ENCODE measurements around the gene FAM13B.

The FAM13B gene

GRCh38 chr5:137923856-137924255 is 109.0 kb downstream of the FAM13B start:
- no peak overlapping the region for H3K4me3 ChIP-seq (ENCODE audit: low read length)
- no peak for DNase-seq (ENCODE audit: low read depth)
- TF ChIP-seq CTCF (IDR thresholded peaks at IDR 0.05; ENCODE audit: insufficient read depth, low read depth, low read length, missing control alignments) = no peak

DNA sequence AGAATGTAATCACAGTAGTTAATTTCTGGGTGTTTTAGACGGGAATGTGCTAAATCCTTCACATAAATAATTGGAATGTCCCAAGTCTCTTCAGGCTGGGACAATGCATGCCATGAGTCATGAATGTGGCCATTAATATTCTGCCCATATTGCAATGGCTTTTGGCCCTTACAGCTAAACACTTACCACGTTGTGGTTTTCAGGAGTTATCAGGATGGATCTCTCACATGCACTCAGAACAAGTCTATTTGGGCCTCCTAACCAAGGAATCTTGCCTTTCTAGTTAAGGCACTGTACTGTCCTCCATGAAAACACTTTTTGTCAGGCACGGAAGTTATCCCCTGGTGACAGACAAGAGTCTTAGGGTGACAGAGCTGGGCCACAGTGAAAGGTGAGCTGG is 110.9 kb downstream of the FAM13B start:
- peak; percentile 12 for DNase-seq (ENCODE audit: low read depth)

DNA sequence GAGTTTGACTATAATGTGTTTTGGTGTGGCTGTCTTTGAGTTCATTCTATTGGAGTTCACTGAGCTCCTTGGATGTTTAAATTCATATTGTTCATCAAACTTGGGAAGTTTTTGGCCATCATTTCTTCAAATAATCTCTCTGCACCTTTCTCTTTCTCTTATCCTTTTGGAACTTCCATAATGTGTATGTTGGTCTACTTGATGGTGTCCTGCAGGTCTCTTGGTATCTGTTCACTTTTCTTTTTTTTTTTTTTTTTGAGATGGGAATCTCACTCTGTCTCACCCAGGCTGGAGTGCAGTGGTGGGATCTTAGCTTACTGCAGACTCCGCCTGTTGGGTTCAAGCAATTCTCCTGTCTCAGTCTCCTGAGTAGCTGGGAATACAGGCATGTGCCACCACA is 116.0 kb downstream of the FAM13B start:
- DNase-seq (ENCODE audit: low read depth) = no peak
- no peak overlapping the region for H3K4me3 ChIP-seq (ENCODE audit: low read length)
- TF ChIP-seq CTCF (IDR thresholded peaks at IDR 0.05; ENCODE audit: insufficient read depth, low read depth, low read length, missing control alignments) = no peak

More for the DNA sequence above, 110.9 kb downstream of the FAM13B start:
- H3K4me3 ChIP-seq (ENCODE audit: low read length) = no peak overlapping the region
- no peak for TF ChIP-seq CTCF (IDR thresholded peaks at IDR 0.05; ENCODE audit: insufficient read depth, low read depth, low read length, missing control alignments)

DNA sequence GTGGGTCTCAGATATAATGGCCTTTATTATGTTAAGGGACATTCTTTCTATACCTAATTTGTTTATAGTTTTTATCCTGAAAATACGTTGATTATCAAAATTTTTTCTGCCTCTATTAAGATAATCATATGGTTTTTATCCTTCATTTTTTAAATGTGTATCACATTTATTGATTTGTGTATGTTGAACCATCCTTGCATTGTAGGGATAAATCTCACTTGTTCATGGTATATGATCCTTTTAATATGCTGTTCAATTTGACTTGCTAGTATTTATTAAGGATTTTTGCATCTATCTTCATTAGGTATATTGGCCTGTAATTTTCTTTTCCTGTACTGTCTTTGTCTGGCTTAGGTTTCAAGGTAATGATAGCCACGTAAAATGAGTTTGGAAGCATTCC is 118.1 kb downstream of the FAM13B start:
- no peak for TF ChIP-seq CTCF (IDR thresholded peaks at IDR 0.05; ENCODE audit: insufficient read depth, low read depth, low read length, missing control alignments)
- no peak overlapping the region for H3K4me3 ChIP-seq (ENCODE audit: low read length)
- no peak for DNase-seq (ENCODE audit: low read depth)

- DNase-seq (ENCODE audit: low read depth) = no peak
- TF ChIP-seq CTCF (IDR thresholded peaks at IDR 0.05; ENCODE audit: insufficient read depth, low read depth, low read length, missing control alignments) = no peak
- H3K4me3 ChIP-seq (ENCODE audit: low read length) = no peak overlapping the region
These were observed 130.3 kb downstream of the FAM13B start for GRCh38 chr5:137902408-137903133.

- TF ChIP-seq CTCF (IDR thresholded peaks at IDR 0.05; ENCODE audit: insufficient read depth, low read depth, low read length, missing control alignments) = no peak
- H3K4me3 ChIP-seq (ENCODE audit: low read length) = no peak overlapping the region
- no peak for DNase-seq (ENCODE audit: low read depth)
These were observed 131.7 kb downstream of the FAM13B start for GRCh38 chr5:137901011-137901817.

All from epithelial cell of esophagus (primary cell).